Measurements from ENCODE around the gene NOL6. TPM values are rescaled to one million over a fixed set of nuclear protein-coding genes. Genes with fewer than 3 reads are reported as not detected.

Gene NOL6
- polyA plus RNA-seq, 2 of the 4 experiments (the other 2 are of a cell fraction) = 49.5 to 52.0 TPM

GRCh38 chr9:33437898-33438297 lies 35.8 kb downstream of the NOL6 start:
- POLR2A ChIA-PET = no interaction called here
- FAIRE-seq = no peak
- ATAC-seq = no peak
- Histone ChIP-seq H3K9me3 (no peaks in the 10 kb centered on the region), H3K27ac (peak overlapping the region in 1 of 2 experiments; percentile 2; a peak in 1 of 6 replicates), H3K4me3 (no peak overlapping the region), H3K4me2 (no peak overlapping the region), H3K4me1 (peaks cover 46% of the 10 kb centered on the region)
- 91% methylated on average over 1 of the region's 1 CpG for WGBS (ENCODE audit: missing lambda C conversion rate)
- CTCF ChIA-PET = interaction anchor here (0.9 to 41.9 kb wide), 3 partner anchors 8 to 28 kb away, joined by 3 to 834 read pairs (median 38); partner anchors contain the start of genes AQP3 and NOL6
- TF ChIP-seq HOXB13 (CRISPR knock-in tag; IDR thresholded peaks at IDR 0.05; ENCODE audit: low read depth) (no peak), HOXA7 (CRISPR knock-in tag; IDR thresholded peaks at IDR 0.05) (no peak), KDM1A (IDR thresholded peaks at IDR 0.05; ENCODE audit: low read depth) (no peak), HMGXB4 (CRISPR knock-in tag; IDR thresholded peaks at IDR 0.05; ENCODE audit: borderline replicate concordance) (no peak), NFE2L2 (conservative IDR thresholded peaks at IDR 0.05; ENCODE audit: low read length) (no peak), HEYL (CRISPR knock-in tag; IDR thresholded peaks at IDR 0.05) (no peak), CHD4 (IDR thresholded peaks at IDR 0.05; ENCODE audit: borderline replicate concordance) (no peak), CEBPB (IDR thresholded peaks at IDR 0.05) (no peak), POLR2A (IDR thresholded peaks at IDR 0.05; ENCODE audit: low read length) (no peak), EHMT2 (IDR thresholded peaks at IDR 0.05; ENCODE audit: low read depth) (no peak), USF2 (IDR thresholded peaks at IDR 0.05) (no peak), JUN (IDR thresholded peaks at IDR 0.05) (no peak), CTCF (IDR thresholded peaks at IDR 0.05) (no peak), RCOR1 (IDR thresholded peaks at IDR 0.05; ENCODE audit: low read depth, low read length) (no peak), BHLHE40 (IDR thresholded peaks at IDR 0.05; ENCODE audit: low read depth, low read length) (no peak)
- no peak for DNase-seq (ENCODE audit: low read depth in 1 of 2, low spot score in 1 of 2)

GRCh38 chr9:33437205-33437604 lies 36.5 kb downstream of the NOL6 start:
- 40% methylated on average over 2 of the region's 2 CpGs for WGBS (ENCODE audit: missing lambda C conversion rate)
- ATAC-seq (no peak), DNase-seq (ENCODE audit: low read depth in 1 of 2, low spot score in 1 of 2) (no peak), FAIRE-seq (no peak)
- POLR2A ChIA-PET = interaction anchor here (0.6 to 0.7 kb wide), 2 partner anchors 9 to 511 kb away, joined by 3 to 7 read pairs; no protein-coding TSS in a partner anchor
- Histone ChIP-seq H3K4me3 (no peak overlapping the region), H3K27ac (peak overlapping the region; percentile 2 to 3; a peak in 3 of 6 replicates), H3K9me3 (no peaks in the 10 kb centered on the region), H3K4me1 (peaks cover 39% of the 10 kb centered on the region), H3K4me2 (no peak overlapping the region)
- CTCF ChIA-PET = interaction anchor here (0.6 to 41.9 kb wide), 3 partner anchors 22 to 162 kb away, joined by 3 to 834 read pairs (median 38); partner anchors contain the start of genes AQP3 and NOL6
- TF ChIP-seq SMC3 (IDR thresholded peaks at IDR 0.05) = no peak
- no peak for TF ChIP-seq KDM5A (IDR thresholded peaks at IDR 0.05)

- Histone ChIP-seq H3K4me1 (peaks cover 40% of the 10 kb centered on the region), H3K27ac (peak overlapping the region; percentile 2 to 12; a peak in 4 of 6 replicates), H3K9me3 (no peaks in the 10 kb centered on the region), H3K4me3 (no peak overlapping the region), H3K4me2 (peak overlapping the region; percentile 19; the same call in 2 of the 3 replicates)
- ChIA-PET POLR2A (no interaction called here), CTCF (interaction anchor here (6.2 to 41.9 kb wide), 2 partner anchors 21 to 30 kb away, joined by 38 to 834 read pairs; partner anchors contain the start of genes AQP3 and NOL6)
- no peak; a peak in 2 of 6 replicates for ATAC-seq
- no peak for DNase-seq (ENCODE audit: low read depth in 1 of 2, low spot score in 1 of 2)
- WGBS (ENCODE audit: missing lambda C conversion rate) = 58% methylated on average over 8 of the region's 8 CpGs
- FAIRE-seq = no peak
- TF ChIP-seq EP300 (IDR thresholded peaks at IDR 0.05) = no peak
- TF ChIP-seq CEBPB (IDR thresholded peaks at IDR 0.05) = peak; percentile 73 to 77; a peak in 3 of 4 replicates
Measured at GRCh38 chr9:33436445-33436844, 37.3 kb downstream of the NOL6 start.
